AG04450 (cell line): Measurements from ENCODE around the gene DTNBP1. TPM values are rescaled to one million over a fixed set of nuclear protein-coding genes. Genes with fewer than 3 reads are reported as not detected.

Experiments
- CTCF ChIA-PET: fragments of 300-600, 350-600 bp; formaldehyde crosslinking; extraction: SDS; loops from one replicate; lab custom pipeline; 2022; ENCODE audit warnings: antibody characterized with exemption, inconsistent platforms; lab: Charles Lee
- POLR2A ChIA-PET: fragments of 350-600 bp; formaldehyde crosslinking; extraction: SDS; loops from one replicate; lab custom pipeline; 2021; ENCODE audit warnings: antibody characterized with exemption, inconsistent platforms; lab: Yijun Ruan, JAX
- DNase-seq: peaks from one replicate; pipeline ENCODE4 v3.0.0-alpha.2; 2011; ENCODE audit warnings: low read depth, low spot score
- H3K27ac ChIP-seq: one replicate; pipeline ENCODE4 v1.5.1; 2012; ENCODE audit warnings: low read depth, low read length, control low read depth
- H3K27me3 ChIP-seq: one replicate; pipeline ENCODE4 v1.6.0; 2012; ENCODE audit warnings: low read length; ENCODE audit not compliant: control insufficient read depth, insufficient read depth
- H3K4me3 ChIP-seq: 2 replicates; pipeline ENCODE4 v1.5.1; 2011; ENCODE audit warnings: mild to moderate bottlenecking, low read depth, low read length, control low read depth
- H3K9me3 ChIP-seq: 2 replicates; pipeline ENCODE4 v1.5.1; 2012; ENCODE audit warnings: low read length; ENCODE audit not compliant: control insufficient read depth, insufficient read depth
- CTCF ChIP-seq: IDR thresholded peaks from 2 replicates; pipeline ENCODE4 v1.5.1; 2011; ENCODE audit warnings: low read depth, low read length, control low read depth, inconsistent platforms
- polyA plus RNA-seq: library from polyadenylated mRNA; depleted of rRNA; stranded (reverse); fragments of >200 nt; gene quantifications from 2 replicates; pipeline ENCODE4 v1.2.3, GENCODE V29; 2011

DTNBP1 gene
- polyA plus RNA-seq, 1 experiment: 15.2 TPM

- no peak overlapping the region for H3K4me3 ChIP-seq
- ChIA-PET POLR2A (no interaction called here), CTCF (no interaction called here)
- H3K9me3 ChIP-seq: no peaks in the 10 kb centered on the region
- no peaks in the 10 kb centered on the region for H3K27me3 ChIP-seq
- TF ChIP-seq CTCF: no peak
- DNase-seq: no peak
- no peak overlapping the region for H3K27ac ChIP-seq
Measured at GRCh38 chr6:15485936-15486335, 176.9 kb downstream of the DTNBP1 start.

GRCh38 chr6:15484821-15485220 lies 178.0 kb downstream of the DTNBP1 start:
- no peaks in the 10 kb centered on the region for H3K27me3 ChIP-seq
- no peak for TF ChIP-seq CTCF
- no peak overlapping the region for H3K4me3 ChIP-seq
- ChIA-PET POLR2A (no interaction called here), CTCF (no interaction called here)
- no peak overlapping the region for H3K27ac ChIP-seq
- DNase-seq: no peak
- H3K9me3 ChIP-seq: no peaks in the 10 kb centered on the region

GRCh38 chr6:15484140-15484539 lies 178.7 kb downstream of the DTNBP1 start:
- no peak for TF ChIP-seq CTCF
- CTCF ChIA-PET: no interaction called here

GRCh38 chr6:15483060-15483459 lies 179.8 kb downstream of the DTNBP1 start:
- no peak for DNase-seq
- no peaks in the 10 kb centered on the region for H3K27me3 ChIP-seq
- ChIA-PET CTCF (no interaction called here), POLR2A (no interaction called here)
- H3K27ac ChIP-seq: no peak overlapping the region
- no peaks in the 10 kb centered on the region for H3K9me3 ChIP-seq
- H3K4me3 ChIP-seq: no peak overlapping the region
- TF ChIP-seq CTCF: no peak

More at GRCh38 chr6:15484140-15484539, 178.7 kb downstream of the DTNBP1 start:
- Histone ChIP-seq H3K27me3 (no peaks in the 10 kb centered on the region), H3K27ac (no peak overlapping the region), H3K4me3 (no peak overlapping the region), H3K9me3 (no peaks in the 10 kb centered on the region)
- POLR2A ChIA-PET: no interaction called here
- no peak for DNase-seq

- CTCF ChIA-PET: interaction anchor here (0.6 kb wide), 1 partner anchor 369 kb away, joined by 4 read pairs; no protein-coding TSS in a partner anchor
- Histone ChIP-seq H3K27ac (no peak overlapping the region), H3K27me3 (no peaks in the 10 kb centered on the region), H3K9me3 (no peaks in the 10 kb centered on the region), H3K4me3 (no peak overlapping the region)
- no peak for TF ChIP-seq CTCF
- POLR2A ChIA-PET: no interaction called here
- no peak for DNase-seq
Measured at GRCh38 chr6:15481390-15482291, 181.2 kb downstream of the DTNBP1 start.
